Loucy (cell line): ENCODE results near the gene ECSCR.

Source experiments
- H2AFZ ChIP-seq: fragments of 200-600 bp; sonication (generic); 2 replicates; pipeline ENCODE4 v1.6.0; 2016; ENCODE audit warnings: antibody characterized with exemption, mild to moderate bottlenecking, low read length, moderate library complexity
- H3F3A ChIP-seq: fragments of 200-600 bp; 2 replicates; pipeline ENCODE4 v1.6.0; 2016; ENCODE audit warnings: antibody characterized with exemption, low read depth, mild to moderate bottlenecking
- H3K27me3 ChIP-seq: fragments of 200-600 bp; sonication (generic); 2 replicates; pipeline ENCODE4 v1.6.1; 2014; ENCODE audit warnings: low read length, mild to moderate bottlenecking; ENCODE audit not compliant: insufficient read depth, poor library complexity, severe bottlenecking
- H3K36me3 ChIP-seq: fragments of 200-600 bp; sonication (generic); 2 replicates; pipeline ENCODE4 v1.6.1; 2016; ENCODE audit warnings: low read length; ENCODE audit not compliant: insufficient read depth
- H3K4me1 ChIP-seq: fragments of 200-600 bp; sonication (generic); 2 replicates; pipeline ENCODE4 v1.5.1; 2014; ENCODE audit warnings: low read length, mild to moderate bottlenecking; ENCODE audit not compliant: insufficient read depth, poor library complexity, severe bottlenecking
- H3K4me2 ChIP-seq: fragments of 200-600 bp; sonication (generic); 2 replicates; pipeline ENCODE4 v1.6.0; 2014; ENCODE audit warnings: antibody characterized with exemption, low read length, low read depth, mild to moderate bottlenecking; ENCODE audit not compliant: poor library complexity, severe bottlenecking
- H3K4me3 ChIP-seq: fragments of 200-600 bp; sonication (generic); 2 replicates; pipeline ENCODE4 v1.5.1; 2014; ENCODE audit warnings: low read length, mild to moderate bottlenecking, mixed read lengths; ENCODE audit not compliant: poor library complexity, severe bottlenecking
- H3K79me2 ChIP-seq: fragments of 200-600 bp; sonication (generic); 2 replicates; pipeline ENCODE4 v1.6.1; 2014; ENCODE audit warnings: low read length; ENCODE audit not compliant: insufficient read depth
- H3K9ac ChIP-seq: fragments of 200-600 bp; sonication (generic); 2 replicates; pipeline ENCODE4 v1.6.0; 2014; ENCODE audit warnings: mild to moderate bottlenecking, low read depth, low read length, moderate library complexity; ENCODE audit not compliant: poor library complexity, severe bottlenecking
- H3K9me2 ChIP-seq: fragments of 200-600 bp; sonication (generic); replicated peaks from 2 replicates; pipeline ENCODE4 v1.6.1; 2016; ENCODE audit warnings: low read depth, low read length, mixed read lengths
- H3K9me3 ChIP-seq: fragments of 200-600 bp; sonication (generic); 2 replicates; pipeline ENCODE4 v1.6.1; 2014; ENCODE audit warnings: mild to moderate bottlenecking, antibody characterized with exemption, low read length, low read depth; ENCODE audit not compliant: insufficient read depth
- H4K20me1 ChIP-seq: fragments of 200-600 bp; sonication (generic); 2 replicates; pipeline ENCODE4 v1.6.0; 2014; ENCODE audit warnings: antibody characterized with exemption, low read length, mild to moderate bottlenecking; ENCODE audit not compliant: insufficient read depth, poor library complexity, severe bottlenecking
- CTCF ChIP-seq: fragments of 200-600 bp; sonication (generic); conservative IDR thresholded peaks from 2 replicates; pipeline ENCODE4 v1.5.1; 2014; ENCODE audit warnings: mild to moderate bottlenecking, antibody characterized with exemption, low read length
- EZH2phosphoT487 ChIP-seq: fragments of 200-600 bp; IDR thresholded peaks from 2 replicates; pipeline ENCODE4 v1.6.1; 2018; ENCODE audit warnings: antibody characterized with exemption, mild to moderate bottlenecking, moderate library complexity, borderline replicate concordance

ECSCR gene

GRCh38 chr5:139408191-139408590 is 54.4 kb downstream of the ECSCR start:
- Histone ChIP-seq H3K9ac (no peak overlapping the region), H3K9me2 (no peaks in the 10 kb centered on the region), H3K4me3 (no peak overlapping the region), H3K4me2 (no peak overlapping the region), H3K4me1 (peaks cover 17% of the 10 kb centered on the region), H3K9me3 (no peaks in the 10 kb centered on the region), H3K36me3 (no peaks in the 10 kb centered on the region), H3F3A (0 out of 2 replicates have a peak, but pooled peaks cover 1% of the 10 kb centered on the region), H3K27me3 (no peaks in the 10 kb centered on the region), H2AFZ (no peak overlapping the region), H3K79me2 (no peaks in the 10 kb centered on the region), H4K20me1 (no peaks in the 10 kb centered on the region)
- no peak for TF ChIP-seq CTCF
- TF ChIP-seq EZH2phosphoT487: no peak

GRCh38 chr5:139407517-139407916 is 55.0 kb downstream of the ECSCR start:
- H2AFZ ChIP-seq: no peak overlapping the region
- H3K79me2 ChIP-seq: no peaks in the 10 kb centered on the region
- H3K4me3 ChIP-seq: no peak overlapping the region
- TF ChIP-seq EZH2phosphoT487 (no peak), CTCF (no peak)
- no peaks in the 10 kb centered on the region for H3K9me2 ChIP-seq
- 0 out of 2 replicates have a peak, but pooled peaks cover 4% of the 10 kb centered on the region for H3F3A ChIP-seq
- H3K4me2 ChIP-seq: no peak overlapping the region
- H3K9ac ChIP-seq: no peak overlapping the region
- H3K36me3 ChIP-seq: no peaks in the 10 kb centered on the region
- H3K4me1 ChIP-seq: peaks cover 19% of the 10 kb centered on the region
- no peaks in the 10 kb centered on the region for H3K9me3 ChIP-seq
- H3K27me3 ChIP-seq: no peaks in the 10 kb centered on the region
- H4K20me1 ChIP-seq: no peaks in the 10 kb centered on the region

GRCh38 chr5:139406963-139407362 is 55.6 kb downstream of the ECSCR start:
- H3K9ac ChIP-seq: no peak overlapping the region
- H3K4me1 ChIP-seq: peaks cover 19% of the 10 kb centered on the region
- no peak overlapping the region for H2AFZ ChIP-seq
- H3K9me2 ChIP-seq: no peaks in the 10 kb centered on the region
- 0 out of 2 replicates have a peak, but pooled peaks cover 4% of the 10 kb centered on the region for H3F3A ChIP-seq
- H3K4me2 ChIP-seq: no peak overlapping the region
- no peaks in the 10 kb centered on the region for H3K9me3 ChIP-seq
- H3K36me3 ChIP-seq: no peaks in the 10 kb centered on the region
- no peaks in the 10 kb centered on the region for H4K20me1 ChIP-seq
- no peaks in the 10 kb centered on the region for H3K79me2 ChIP-seq
- no peak for TF ChIP-seq EZH2phosphoT487
- TF ChIP-seq CTCF: no peak
- no peak overlapping the region for H3K4me3 ChIP-seq
- no peaks in the 10 kb centered on the region for H3K27me3 ChIP-seq
